Activated CD4-positive, alpha-beta T cell treated with anti-CD3 and anti-CD28 coated beads for 4 hours (primary cell): ENCODE results near the gene TRIM17.

ENCODE experiments used
- DNase-seq, 2 donors: peaks; one replicate each; pipeline ENCODE4 v3.0.0-alpha.2; 2020

The TRIM17 gene

DNA sequence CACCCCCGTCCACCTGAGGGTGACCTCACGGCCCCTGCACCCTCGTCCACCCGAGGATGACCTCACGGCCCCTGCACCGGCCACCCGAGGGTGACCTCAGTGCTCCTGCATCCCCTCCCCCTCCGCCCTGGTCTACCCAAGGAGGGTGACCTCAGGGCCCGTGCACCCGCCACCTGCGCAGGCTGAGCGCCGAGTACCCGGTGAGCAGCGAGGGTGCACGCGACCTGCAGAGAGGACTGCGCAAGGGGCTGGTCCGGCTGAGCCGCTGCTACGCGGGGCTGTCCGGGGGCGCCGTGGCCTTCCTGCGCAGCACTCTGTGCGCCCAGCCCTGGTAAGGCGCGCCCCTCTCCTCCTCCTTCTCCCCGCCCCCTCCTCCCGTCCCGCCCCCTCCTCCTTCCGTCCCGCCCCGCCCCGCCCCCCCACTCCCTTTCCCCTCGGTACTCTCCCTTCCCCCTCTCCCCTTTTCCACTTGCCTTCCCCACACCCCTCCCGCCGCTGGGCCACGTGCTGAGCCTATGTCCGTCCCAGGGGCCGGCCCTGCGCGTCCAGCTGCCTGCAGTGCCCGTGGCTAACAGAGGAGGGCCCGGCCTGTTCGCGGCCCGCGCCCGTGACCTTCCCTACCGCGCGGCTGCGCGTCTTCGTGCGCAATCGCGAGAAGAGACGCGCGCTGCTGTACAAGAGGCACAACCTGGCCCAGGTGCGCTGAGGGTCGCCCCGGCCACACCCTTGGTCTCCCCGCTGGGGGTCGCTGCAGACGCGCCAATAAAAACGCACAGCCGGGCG, 38.4 kb downstream of the TRIM17 start:
- DNase-seq, result peak; percentile 29 to 42

DNA sequence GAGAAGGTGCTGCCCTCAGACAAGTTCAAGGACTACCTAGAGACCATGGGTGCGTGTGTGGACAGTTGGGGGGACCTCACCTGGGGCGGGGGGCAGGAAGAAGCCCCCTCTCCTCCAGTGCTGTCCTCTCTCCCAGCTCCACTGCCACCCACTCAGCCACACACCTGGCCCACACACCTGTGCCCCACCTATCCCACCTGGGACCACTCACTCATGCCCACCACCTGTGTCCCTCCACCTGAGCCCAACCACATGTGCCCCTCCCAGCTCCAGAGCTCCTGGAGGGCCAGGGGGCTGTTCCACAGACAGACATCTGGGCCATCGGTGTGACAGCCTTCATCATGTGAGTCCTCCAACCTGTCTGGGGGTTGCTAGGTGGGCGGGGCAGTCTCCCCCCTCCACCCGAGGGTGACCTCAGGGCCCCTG, 39.0 kb downstream of the TRIM17 start:
- no peak for DNase-seq

DNA sequence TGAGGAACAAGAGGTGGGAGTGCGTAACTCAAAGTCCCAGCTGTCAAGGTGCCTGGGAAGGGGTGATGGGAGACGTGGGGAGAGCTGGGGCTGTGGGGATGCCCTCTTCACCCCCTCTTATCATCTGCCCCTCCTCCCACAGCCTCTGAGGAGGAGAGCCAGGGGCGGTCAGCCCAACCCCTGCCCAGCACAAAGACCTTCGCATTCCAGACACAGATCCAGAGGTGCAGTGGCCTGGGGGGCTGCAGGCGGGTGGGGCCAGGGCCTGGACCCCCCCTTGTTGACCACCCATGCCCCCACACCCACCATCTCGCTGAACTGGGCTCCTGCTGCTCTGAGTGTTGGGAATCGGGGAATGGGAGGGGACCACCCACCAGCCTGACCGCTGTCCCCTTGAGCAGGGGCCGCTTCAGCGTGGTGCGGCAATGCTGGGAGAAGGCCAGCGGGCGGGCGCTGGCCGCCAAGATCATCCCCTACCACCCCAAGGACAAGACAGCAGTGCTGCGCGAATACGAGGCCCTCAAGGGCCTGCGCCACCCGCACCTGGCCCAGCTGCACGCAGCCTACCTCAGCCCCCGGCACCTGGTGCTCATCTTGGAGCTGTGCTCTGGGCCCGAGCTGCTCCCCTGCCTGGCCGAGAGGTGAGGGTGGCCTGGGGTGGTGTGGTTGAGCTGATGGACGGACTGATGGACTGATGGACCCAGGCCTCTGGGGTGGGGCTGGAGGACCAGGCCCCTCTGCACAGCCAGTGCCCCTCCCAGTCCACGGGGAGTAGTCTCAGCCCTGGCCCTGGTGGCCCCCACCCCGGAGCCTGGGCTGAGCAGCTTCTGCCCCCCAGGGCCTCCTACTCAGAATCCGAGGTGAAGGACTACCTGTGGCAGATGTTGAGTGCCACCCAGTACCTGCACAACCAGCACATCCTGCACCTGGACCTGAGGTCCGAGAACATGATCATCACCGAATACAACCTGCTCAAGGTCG, 39.7 kb downstream of the TRIM17 start:
- no peak for DNase-seq

DNA sequence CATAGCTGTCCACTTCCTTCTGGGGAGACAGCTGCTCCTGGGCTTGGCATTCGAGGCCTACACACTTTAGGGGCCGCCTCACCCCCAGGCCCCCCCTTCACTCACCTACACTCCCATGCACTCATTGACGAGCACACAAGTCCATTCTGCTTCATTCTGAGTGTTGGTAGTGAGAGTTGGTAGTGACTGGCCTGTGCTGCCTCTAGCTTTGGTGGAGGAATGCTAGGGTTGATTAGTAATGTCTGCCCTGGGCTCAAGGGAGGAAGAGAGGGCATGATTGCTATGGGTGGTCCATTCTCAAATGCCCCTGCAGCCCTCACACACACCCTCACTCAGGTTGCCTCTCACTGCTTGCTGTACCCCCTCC, 40.4 kb downstream of the TRIM17 start:
- DNase-seq, result no peak

DNA sequence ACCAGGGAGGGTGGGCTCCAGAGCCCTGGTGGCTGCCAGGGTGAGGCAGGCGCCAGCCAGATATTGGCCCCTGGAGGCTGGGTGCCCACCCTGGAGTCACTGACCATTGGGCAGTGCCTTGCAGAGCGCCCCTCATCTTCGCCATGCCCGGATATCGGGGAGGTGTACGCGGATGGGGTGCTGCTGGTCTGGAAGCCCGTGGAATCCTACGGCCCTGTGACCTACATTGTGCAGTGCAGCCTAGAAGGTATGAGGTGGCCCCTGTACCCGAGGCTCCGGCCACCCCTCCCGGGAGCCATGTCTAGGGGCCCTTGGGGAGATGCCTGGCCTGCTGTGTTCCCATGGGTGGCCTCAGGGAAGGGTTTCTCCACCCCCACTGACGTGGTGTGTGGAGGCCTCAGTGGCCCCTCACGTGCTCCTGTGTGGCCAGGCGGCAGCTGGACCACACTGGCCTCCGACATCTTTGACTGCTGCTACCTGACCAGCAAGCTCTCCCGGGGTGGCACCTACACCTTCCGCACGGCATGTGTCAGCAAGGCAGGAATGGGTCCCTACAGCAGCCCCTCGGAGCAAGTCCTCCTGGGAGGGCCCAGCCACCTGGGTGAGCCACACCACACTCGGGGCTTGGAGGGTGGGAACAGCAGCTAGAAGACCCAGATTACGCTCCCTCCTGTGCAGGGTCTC, 40.9 kb downstream of the TRIM17 start:
- DNase-seq, result no peak

DNA sequence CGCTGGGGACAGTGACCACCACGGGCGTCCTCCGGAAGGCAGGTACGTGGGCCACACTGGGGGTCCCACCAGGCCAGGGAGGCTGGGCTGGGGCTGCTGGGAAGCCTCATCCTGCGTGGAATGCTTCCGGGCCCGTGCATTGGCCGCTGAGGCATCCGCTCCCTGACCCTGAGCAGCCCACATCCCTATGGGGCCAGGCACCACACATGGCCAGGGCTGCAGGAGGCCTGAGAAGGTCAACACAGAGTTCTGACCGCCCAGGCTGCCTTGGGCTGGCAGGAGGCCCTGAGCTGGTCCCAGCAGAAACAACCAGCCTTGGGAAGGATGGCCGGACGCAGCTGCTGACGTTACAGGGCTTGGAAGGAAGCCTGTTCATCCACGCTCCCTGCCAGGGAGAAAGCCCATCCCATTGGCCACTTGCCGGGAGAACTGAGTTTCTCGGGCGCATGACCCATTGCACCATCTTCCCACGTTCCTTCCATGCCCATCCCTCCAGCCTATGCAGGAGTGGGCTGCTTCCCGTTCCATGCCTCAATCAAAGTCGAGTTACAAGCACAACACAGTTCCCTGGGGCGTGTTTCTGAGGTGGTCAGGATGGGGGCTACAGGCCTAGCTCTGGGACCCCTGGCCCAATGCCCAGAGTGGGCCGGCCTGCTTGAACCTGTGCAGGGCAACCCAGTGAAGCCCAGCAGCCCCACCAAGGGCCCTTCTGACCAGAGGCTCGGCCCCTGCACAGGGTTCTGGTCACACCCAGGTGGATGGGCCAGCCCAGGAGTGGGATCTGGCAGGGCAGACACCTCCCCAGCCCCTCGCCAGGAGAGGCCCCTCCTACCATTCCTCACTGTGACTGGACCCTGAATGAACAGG, 41.7 kb downstream of the TRIM17 start:
- no peak for DNase-seq

DNA sequence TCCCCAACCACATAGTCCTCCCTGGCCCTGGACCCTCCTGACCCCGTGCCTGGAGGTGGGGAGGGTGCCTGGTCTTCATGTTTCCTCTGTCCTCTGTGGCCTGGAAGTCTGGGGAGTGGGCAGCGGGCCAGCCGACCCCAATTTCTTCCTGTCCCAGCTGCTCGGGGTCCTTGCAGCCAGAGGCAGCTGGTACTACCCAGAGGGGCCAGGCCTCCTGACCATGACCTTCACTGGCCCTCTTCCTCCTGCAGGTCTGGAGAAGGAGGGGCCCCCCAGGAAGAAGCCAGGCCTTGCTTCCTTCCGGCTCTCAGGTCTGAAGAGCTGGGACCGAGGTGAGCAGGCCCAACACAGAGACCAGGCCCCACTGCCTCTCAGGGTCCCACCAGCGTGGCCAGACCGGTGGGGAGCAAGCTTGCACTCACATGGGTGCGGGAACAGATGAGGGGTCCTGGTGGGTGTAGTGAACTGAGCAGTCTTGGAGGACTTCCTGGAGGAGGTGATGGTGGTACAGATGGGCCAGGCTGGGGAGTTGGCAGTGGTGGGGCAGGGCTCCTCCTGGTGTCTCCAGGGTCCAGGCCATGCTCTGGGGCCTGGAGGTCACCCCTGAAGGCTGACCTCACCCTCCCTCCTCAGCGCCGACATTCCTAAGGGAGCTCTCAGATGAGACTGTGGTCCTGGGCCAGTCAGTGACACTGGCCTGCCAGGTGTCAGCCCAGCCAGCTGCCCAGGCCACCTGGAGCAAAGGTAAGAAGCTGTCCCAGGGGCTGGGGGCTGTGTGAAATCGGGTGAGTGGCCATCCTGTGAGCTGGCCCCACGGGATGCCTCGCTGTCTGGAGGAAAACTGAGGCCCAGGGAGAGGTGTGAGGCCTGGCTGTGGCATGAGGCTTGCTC, 42.7 kb downstream of the TRIM17 start:
- no peak for DNase-seq

DNA sequence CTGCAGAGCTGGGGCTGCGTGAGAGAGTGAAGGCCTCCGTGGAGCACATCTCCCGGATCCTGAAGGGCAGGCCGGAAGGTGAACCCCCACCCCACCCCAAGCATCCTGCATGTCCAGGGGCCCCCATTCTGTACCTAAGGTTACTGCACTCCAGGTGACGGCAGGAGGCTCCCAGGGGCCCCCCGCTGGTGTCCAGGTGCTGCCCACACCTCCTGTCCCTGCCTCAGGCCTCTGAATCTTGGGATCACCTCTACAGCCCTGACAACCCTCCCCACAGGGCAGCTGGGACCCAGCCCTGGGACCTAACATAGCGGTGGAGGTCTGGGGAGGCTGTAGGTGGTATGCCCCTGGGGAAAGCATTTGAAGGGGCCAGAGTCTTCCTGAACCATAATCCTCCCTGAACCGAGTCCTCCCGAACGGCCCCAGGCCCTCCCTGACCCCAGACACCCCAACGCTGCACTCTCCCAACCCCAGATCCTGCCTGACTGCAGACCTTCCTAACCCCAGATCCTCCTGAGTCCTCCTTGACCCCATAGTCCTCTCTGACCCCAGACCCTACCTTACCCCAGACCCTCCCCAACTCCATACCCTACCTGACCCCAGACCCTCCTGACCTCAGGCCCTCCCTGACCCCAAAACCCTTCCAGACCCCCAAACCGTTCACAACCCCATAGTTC, 43.5 kb downstream of the TRIM17 start:
- no peak for DNase-seq

DNA sequence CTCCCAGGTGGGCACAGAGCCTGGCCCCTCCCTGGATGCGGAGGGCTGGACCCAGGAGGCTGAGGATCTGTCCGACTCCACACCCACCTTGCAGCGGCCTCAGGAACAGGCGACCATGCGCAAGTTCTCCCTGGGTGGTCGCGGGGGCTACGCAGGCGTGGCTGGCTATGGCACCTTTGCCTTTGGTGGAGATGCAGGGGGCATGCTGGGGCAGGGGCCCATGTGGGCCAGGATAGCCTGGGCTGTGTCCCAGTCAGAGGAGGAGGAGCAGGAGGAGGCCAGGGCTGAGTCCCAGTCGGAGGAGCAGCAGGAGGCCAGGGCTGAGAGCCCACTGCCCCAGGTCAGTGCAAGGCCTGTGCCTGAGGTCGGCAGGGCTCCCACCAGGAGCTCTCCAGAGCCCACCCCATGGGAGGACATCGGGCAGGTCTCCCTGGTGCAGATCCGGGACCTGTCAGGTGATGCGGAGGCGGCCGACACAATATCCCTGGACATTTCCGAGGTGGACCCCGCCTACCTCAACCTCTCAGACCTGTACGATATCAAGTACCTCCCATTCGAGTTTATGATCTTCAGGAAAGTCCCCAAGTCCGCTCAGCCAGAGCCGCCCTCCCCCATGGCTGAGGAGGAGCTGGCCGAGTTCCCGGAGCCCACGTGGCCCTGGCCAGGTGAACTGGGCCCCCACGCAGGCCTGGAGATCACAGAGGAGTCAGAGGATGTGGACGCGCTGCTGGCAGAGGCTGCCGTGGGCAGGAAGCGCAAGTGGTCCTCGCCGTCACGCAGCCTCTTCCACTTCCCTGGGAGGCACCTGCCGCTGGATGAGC, 44.3 kb downstream of the TRIM17 start:
- no peak for DNase-seq

DNA sequence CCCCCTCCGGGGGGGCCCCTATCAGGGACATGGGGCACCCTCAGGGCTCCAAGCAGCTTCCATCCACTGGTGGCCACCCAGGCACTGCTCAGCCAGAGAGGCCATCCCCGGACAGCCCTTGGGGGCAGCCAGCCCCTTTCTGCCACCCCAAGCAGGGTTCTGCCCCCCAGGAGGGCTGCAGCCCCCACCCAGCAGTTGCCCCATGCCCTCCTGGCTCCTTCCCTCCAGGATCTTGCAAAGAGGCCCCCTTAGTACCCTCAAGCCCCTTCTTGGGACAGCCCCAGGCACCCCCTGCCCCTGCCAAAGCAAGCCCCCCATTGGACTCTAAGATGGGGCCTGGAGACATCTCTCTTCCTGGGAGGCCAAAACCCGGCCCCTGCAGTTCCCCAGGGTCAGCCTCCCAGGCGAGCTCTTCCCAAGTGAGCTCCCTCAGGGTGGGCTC, 44.9 kb downstream of the TRIM17 start:
- DNase-seq, result no peak

DNA sequence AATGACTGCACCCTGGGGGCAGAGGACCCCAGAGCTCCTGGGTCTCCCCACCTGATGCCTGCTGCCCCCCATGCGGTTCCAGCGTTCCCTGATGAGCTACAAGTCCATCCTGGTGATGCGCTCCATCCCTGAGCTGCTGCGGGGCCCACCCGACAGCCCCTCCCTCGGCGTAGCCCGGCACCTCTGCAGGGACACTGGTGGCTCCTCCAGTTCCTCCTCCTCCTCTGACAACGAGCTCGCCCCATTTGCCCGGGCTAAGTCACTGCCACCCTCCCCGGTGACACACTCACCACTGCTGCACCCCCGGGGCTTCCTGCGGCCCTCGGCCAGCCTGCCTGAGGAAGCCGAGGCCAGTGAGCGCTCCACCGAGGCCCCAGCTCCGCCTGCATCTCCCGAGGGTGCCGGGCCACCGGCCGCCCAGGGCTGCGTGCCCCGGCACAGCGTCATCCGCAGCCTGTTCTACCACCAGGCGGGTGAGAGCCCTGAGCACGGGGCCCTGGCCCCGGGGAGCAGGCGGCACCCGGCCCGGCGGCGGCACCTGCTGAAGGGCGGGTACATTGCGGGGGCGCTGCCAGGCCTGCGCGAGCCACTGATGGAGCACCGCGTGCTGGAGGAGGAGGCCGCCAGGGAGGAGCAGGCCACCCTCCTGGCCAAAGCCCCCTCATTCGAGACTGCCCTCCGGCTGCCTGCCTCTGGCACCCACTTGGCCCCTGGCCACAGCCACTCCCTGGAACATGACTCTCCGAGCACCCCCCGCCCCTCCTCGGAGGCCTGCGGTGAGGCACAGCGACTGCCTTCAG, 45.5 kb downstream of the TRIM17 start:
- no peak for DNase-seq

DNA sequence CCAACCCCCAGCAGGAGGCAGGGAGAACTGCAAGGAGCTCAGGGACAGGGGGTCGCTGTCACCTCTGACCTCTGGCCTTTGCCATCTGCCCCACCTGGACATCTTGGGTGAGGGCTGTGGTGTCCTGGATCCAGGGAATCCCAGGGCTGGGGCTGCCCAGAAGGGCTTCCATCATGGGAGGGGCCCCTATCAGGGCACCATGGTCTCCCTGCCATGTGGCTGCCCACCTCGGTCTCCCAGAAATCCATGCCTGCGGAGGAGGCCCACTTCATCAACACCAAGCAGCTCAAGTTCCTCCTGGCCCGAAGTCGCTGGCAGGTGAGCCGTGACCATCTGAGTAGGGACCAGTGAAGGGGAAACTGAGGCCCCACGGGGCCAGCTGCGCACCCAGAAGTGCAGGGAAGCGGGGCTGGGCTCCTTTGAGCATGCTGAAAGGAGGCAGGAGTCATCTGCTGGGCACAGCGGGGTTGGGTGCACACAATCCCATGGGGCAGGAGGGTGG, 46.2 kb downstream of the TRIM17 start:
- no peak for DNase-seq

DNA sequence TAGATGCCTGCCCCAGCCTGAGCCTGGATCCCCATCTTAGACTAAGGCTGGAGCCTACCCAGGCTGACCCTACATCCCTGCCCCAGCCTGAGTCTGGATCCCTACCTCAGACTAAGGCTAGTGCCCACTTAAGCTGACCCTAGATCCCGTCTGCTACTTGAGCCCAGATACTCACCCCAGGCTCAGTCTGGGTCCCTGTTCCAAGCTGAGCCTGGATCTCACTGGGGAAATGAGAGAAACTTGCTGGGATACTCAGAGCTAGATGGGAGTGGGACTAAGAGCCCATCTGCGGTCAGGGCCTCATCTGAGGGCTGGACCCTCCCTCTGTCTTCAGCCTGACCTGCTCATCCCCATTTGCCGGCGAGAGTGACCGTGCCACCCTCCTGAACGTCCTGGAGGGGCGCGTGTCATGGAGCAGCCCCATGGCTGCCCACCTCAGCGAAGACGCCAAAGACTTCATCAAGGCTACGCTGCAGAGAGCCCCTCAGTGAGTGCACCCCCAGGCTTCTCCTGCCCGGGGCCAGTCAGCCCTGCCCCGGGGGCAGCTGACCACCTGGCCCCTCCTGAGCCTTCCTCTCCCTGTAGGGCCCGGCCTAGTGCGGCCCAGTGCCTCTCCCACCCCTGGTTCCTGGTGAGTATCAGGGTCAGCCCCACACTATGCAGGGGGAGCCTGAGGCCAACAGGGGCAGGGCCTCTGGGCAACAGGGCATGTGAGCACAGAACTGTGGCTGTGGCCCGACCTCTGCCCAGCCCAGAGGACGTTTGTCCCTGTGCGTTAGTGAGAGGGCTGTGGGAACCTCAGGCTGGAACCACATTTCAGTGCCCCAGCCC, 46.8 kb downstream of the TRIM17 start:
- no peak for DNase-seq

DNA sequence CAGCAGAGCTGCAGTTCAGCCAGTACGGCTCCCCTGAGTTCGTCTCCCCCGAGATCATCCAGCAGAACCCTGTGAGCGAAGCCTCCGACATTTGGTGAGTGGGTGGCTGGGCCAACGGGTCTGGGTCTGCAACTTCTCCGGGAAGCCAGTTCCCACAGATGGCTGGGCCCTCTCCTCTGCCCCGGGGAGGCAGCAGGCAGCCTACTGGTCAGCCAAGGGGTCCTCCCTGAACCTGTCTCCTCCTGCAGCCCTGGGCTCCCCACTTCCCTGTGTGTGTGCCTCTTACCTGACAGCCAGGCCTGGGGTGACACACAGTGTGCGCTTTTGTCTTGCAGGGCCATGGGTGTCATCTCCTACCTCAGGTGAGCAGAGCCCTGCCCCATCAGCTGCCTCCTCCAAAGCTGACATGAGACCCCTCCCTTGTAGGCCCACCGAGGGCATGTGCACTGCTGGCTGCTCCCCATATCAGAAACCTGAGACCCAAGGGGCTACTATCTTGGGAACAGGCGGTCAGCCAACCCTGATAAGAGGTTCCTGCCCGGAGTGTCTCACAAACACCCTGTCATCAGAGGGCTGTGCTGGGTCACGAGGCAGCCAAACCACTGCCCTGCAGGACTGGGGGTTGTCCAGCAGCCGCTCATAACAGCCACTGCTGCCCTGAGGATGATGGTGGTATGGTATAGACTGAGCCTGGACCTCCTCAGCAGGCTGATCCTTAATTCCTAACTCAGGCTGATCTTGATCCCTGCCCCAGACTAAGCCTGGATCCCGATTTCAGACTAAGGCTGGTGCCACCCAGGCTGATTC, 47.7 kb downstream of the TRIM17 start:
- no peak for DNase-seq

DNA sequence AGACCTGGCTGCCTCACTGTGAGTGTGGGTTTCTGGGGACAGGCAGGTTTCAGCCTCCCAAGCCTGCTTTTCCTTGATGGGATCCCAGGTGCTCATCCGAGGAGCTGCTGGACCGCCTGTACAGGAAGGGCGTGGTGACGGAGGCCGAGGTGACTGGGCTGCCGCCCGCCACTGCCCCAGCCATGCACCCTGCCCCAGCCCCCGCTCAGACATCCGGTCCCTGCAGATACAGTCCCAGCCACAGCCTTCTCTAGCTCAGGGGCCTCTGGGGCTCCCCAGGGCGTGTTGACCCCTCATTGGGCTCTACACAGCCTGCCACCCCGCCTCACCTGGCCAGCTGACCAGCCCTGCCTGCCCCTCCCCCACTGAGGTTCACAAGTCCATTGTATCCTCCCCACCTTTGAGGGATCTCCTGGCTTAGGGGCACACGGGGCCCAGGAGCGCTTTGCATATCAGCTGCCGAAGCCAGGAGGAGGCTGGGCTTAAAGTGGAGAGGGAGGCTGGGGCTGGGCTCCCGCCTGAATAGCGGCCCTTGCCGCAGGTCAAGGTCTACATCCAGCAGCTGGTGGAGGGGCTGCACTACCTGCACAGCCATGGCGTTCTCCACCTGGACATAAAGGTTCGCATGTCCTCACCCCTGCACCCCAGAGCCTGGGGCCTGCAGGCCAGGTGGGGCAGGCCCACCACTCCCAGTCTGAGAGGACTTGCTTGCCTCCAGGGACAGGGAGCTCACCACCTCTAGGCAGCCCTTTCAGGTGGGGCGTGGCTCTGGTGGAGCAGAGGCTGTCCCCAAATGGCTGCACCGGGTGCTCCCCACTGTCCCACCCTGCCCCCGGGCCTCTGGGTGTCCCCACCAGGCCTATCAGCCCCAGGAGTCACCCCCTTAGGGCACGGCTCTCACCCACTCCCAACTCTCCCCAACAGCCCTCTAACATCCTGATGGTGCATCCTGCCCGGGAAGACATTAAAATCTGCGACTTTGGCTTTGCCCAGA, 48.6 kb downstream of the TRIM17 start:
- DNase-seq, result no peak
